Tibial artery (tissue), 4 donors: ENCODE data around the gene ZNF132.
"Not testable (repeated sequence)": the region's sequence is repeated elsewhere in the genome, so short reads cannot be mapped to it uniquely, and the experiment has no call there.

Experiments used
- DNase-seq, 2 donors: peaks; one replicate each; pipeline ENCODE4 v3.0.0-alpha.2; 2019
- H3K27ac ChIP-seq, 2 donors: fragments of 200-600 bp; sonication (generic) in 1 of 2; 1 replicate in 1 of 2; 2 replicates in 1 of 2; pipeline ENCODE4 v1.5.1; 2018 to 2019; ENCODE audit warnings: mild to moderate bottlenecking in 1 of 2
- H3K27me3 ChIP-seq, 2 donors: fragments of 200-600 bp; sonication (generic) in 1 of 2; one replicate each; pipeline versions ENCODE4 v1.5.1 to v1.6.0; 2016 to 2019
- H3K36me3 ChIP-seq, 3 donors: fragments of 200-600 bp; sonication (generic) in 2 of 3; one replicate each; pipeline ENCODE4 v1.5.1; 2016 to 2019; ENCODE audit warnings: mild to moderate bottlenecking in 2 of 3
- H3K4me1 ChIP-seq, 4 donors: fragments of 200-600 bp; sonication (generic) in 2 of 4; 1 replicate in 3 of 4; 2 replicates in 1 of 4; pipeline ENCODE4 v1.5.1; 2016 to 2019
- H3K4me3 ChIP-seq, 2 donors: fragments of 200-600 bp; sonication (generic) in 1 of 2; 1 replicate in 1 of 2; 2 replicates in 1 of 2; pipeline ENCODE4 v1.5.1; 2018 to 2019; ENCODE audit warnings: mild to moderate bottlenecking in 2 of 2
- H3K9me3 ChIP-seq, 3 donors: fragments of 200-600 bp; sonication (generic) in 1 of 3; one replicate each; pipeline ENCODE4 v1.5.1; 2016 to 2019
- intact Hi-C: fragments of 100-400 bp; cut with DNase I; formaldehyde crosslinking; loops from one replicate; pipeline ENCODE4 v1.15.0; 2023; ENCODE audit warnings: low total_unique reads
- TF ChIP-seq, protein P1 (sequence below), 2 experiments: fragments of 200-600 bp in 1 of 2; fragments of 450-650 bp in 1 of 2; IDR thresholded peaks; one replicate each; pipeline ENCODE4 v1.5.1; 2017 to 2019; ENCODE audit warnings: antibody characterized with exemption in 2 of 2, mild to moderate bottlenecking in 1 of 2, moderate library complexity in 1 of 2

The ZNF132 gene

GRCh38 chr19:58475714-58476497, 36.0 kb upstream of the ZNF132 start, which contains the start of gene ZNF446:
ZNF446 (plus strand) TSS chr19:58476352; CDS start chr19:58477219, 867 bp downstream.
- DNase-seq, result peak; percentile 99
- Histone ChIP-seq H3K4me1 (peaks cover 0 to 24% (median 17%) of the 10 kb centered on the region in 4 donors), H3K27ac (peak within 1 kb of the TSS; percentile 87 to 92), H3K9me3 (no peaks in the 10 kb centered on the region), H3K4me3 (peak within 1 kb of the TSS; percentile 59 to 67), H3K27me3 (no peaks in the 10 kb centered on the region), H3K36me3 (peaks cover 10 to 64% (median 32%) of the 10 kb centered on the region in 3 donors)
- intact Hi-C loops, result loop anchor here (5.0 kb wide), 1 partner anchor 41 kb away; the partner anchor contains the start of gene ZBTB45
- TF ChIP-seq, protein P1, sequence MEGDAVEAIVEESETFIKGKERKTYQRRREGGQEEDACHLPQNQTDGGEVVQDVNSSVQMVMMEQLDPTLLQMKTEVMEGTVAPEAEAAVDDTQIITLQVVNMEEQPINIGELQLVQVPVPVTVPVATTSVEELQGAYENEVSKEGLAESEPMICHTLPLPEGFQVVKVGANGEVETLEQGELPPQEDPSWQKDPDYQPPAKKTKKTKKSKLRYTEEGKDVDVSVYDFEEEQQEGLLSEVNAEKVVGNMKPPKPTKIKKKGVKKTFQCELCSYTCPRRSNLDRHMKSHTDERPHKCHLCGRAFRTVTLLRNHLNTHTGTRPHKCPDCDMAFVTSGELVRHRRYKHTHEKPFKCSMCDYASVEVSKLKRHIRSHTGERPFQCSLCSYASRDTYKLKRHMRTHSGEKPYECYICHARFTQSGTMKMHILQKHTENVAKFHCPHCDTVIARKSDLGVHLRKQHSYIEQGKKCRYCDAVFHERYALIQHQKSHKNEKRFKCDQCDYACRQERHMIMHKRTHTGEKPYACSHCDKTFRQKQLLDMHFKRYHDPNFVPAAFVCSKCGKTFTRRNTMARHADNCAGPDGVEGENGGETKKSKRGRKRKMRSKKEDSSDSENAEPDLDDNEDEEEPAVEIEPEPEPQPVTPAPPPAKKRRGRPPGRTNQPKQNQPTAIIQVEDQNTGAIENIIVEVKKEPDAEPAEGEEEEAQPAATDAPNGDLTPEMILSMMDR (IDR thresholded peaks at IDR 0.05), result peak in 1 of 2 experiments; percentile 11

GRCh38 chr19:58474997-58475713, 35.2 kb upstream of the ZNF132 start:
- Histone ChIP-seq H3K9me3 (no peaks in the 10 kb centered on the region), H3K27ac (peak overlapping the region; percentile 87 to 92), H3K36me3 (peaks cover 10 to 64% (median 31%) of the 10 kb centered on the region in 3 donors), H3K27me3 (no peaks in the 10 kb centered on the region), H3K4me3 (peak overlapping the region; percentile 59 to 67), H3K4me1 (peaks cover 0 to 24% (median 17%) of the 10 kb centered on the region in 4 donors)
- no peak for DNase-seq
- TF ChIP-seq, protein P1 (IDR thresholded peaks at IDR 0.05), result no peak
- intact Hi-C loops, result loop anchor here (5.0 kb wide), 1 partner anchor 42 kb away; the partner anchor contains the start of gene ZBTB45

- H3K4me3 ChIP-seq, result no peak overlapping the region
- no peak for DNase-seq
- TF ChIP-seq, protein P1 (IDR thresholded peaks at IDR 0.05), result no peak
- H3K4me1 ChIP-seq, result peaks cover 0 to 24% (median 17%) of the 10 kb centered on the region in 4 donors
- peaks cover 10 to 64% (median 31%) of the 10 kb centered on the region in 3 donors for H3K36me3 ChIP-seq
- intact Hi-C loops, result no loop called here
- H3K27me3 ChIP-seq, result no peaks in the 10 kb centered on the region
- no peaks in the 10 kb centered on the region for H3K9me3 ChIP-seq
- peak overlapping the region in 1 of 2 donors; percentile 92 for H3K27ac ChIP-seq
These were observed 34.5 kb upstream of the ZNF132 start for GRCh38 chr19:58474291-58474996.

DNA sequence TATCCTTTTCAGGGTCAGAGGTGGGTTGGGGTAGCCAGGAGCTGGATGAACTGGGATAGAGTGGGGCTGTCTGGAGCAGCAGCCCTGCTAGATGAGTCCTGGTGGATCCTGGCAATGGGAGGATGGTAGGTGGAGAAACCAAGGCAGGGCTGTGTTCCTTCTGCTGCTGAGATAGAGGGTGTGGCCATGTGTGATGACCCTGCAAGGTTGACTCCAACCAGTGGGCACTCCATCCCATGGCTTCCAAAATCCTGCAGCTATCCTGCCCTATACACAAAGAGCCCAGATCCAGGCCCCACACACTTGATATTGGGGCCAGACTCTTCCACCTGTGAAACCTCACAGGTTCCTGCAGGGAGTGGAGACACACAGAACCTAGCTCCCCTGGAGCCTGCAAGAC, 33.8 kb upstream of the ZNF132 start:
- TF ChIP-seq, protein P1 (IDR thresholded peaks at IDR 0.05), result no peak
- no peak for DNase-seq
- intact Hi-C loops, result no loop called here
- Histone ChIP-seq H3K4me3 (no peak overlapping the region), H3K9me3 (no peaks in the 10 kb centered on the region), H3K4me1 (peaks cover 0 to 25% (median 17%) of the 10 kb centered on the region in 4 donors), H3K27me3 (no peaks in the 10 kb centered on the region), H3K36me3 (peaks cover 10 to 61% (median 35%) of the 10 kb centered on the region in 3 donors), H3K27ac (no peak overlapping the region)

DNA sequence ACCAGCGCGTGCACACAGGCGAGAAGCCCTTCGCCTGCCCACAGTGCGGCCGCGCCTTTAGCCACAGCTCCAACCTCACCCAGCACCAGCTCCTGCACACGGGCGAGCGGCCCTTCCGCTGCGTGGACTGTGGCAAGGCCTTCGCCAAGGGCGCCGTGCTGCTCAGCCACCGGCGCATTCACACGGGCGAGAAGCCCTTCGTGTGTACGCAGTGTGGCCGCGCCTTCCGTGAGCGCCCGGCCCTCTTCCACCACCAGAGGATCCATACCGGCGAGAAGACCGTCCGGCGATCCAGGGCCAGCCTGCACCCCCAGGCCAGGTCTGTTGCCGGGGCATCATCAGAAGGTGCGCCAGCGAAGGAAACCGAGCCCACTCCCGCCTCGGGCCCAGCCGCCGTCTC, 31.8 kb upstream of the ZNF132 start:
- no peaks in the 10 kb centered on the region for H3K9me3 ChIP-seq
- H3K4me1 ChIP-seq, result peaks cover 0 to 30% (median 22%) of the 10 kb centered on the region in 4 donors
- no peak for DNase-seq
- H3K27ac ChIP-seq, result no peak overlapping the region
- TF ChIP-seq, protein P1 (IDR thresholded peaks at IDR 0.05), result no peak
- H3K27me3 ChIP-seq, result no peaks in the 10 kb centered on the region
- H3K36me3 ChIP-seq, result peaks cover 10 to 48% (median 35%) of the 10 kb centered on the region in 3 donors
- intact Hi-C loops, result no loop called here
- no peak overlapping the region for H3K4me3 ChIP-seq

DNA sequence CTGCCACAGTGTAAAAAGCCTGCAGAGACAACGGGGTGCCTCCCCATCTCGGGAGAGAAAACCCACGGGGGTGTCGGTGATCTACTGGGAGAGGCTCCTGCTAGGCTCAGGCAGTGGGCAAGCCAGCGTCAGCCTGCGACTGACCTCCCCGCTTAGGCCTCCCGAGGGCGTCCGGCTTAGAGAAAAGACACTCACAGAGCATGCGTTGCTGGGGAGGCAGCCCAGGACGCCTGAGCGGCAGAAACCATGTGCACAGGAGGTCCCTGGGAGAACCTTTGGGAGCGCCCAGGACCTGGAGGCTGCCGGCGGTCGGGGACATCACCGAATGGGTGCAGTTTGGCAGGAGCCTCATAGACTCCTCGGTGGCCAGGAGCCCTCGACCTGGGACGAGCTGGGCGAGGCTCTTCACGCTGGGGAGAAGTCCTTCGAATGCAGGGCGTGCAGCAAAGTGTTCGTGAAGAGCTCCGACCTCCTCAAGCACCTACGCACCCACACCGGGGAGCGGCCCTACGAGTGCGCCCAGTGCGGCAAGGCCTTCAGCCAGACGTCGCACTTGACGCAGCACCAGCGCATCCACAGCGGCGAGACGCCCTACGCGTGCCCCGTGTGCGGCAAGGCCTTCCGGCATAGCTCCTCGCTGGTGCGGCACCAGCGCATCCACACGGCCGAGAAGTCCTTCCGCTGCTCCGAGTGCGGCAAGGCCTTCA, 31.0 kb upstream of the ZNF132 start:
- intact Hi-C loops, result not testable (repeated sequence)

More for the DNA sequence above, 31.0 kb upstream of the ZNF132 start:
- DNase-seq, H3K4me3 ChIP-seq, H3K27ac ChIP-seq, H3K27me3 ChIP-seq, H3K9me3 ChIP-seq: not testable (repeated sequence)
- peaks cover 10 to 48% (median 35%) of the 10 kb centered on the region in 3 donors for H3K36me3 ChIP-seq
- H3K4me1 ChIP-seq, result peaks cover 0 to 32% (median 24%) of the 10 kb centered on the region in 4 donors
